HUES48 (cell line): Measurements from ENCODE around the gene TRPM5.

Experiments
- H3K27ac ChIP-seq: one replicate; pipeline ENCODE4 v1.7.0; 2013; ENCODE audit warnings: low read depth, low read length, inconsistent platforms
- H3K27me3 ChIP-seq: 2 replicates; pipeline ENCODE4 v1.6.1; 2013; ENCODE audit warnings: mild to moderate bottlenecking, low read length; ENCODE audit not compliant: control insufficient read depth, insufficient read depth
- H3K36me3 ChIP-seq: 2 replicates; pipeline ENCODE4 v1.6.1; 2013; ENCODE audit warnings: low read length; ENCODE audit not compliant: control insufficient read depth, insufficient read depth
- H3K4me1 ChIP-seq: 2 replicates; pipeline ENCODE4 v1.6.1; 2013; ENCODE audit warnings: mild to moderate bottlenecking, low read length; ENCODE audit not compliant: control insufficient read depth, insufficient read depth
- H3K4me3 ChIP-seq: 2 replicates; pipeline ENCODE4 v1.5.1; 2013; ENCODE audit warnings: mild to moderate bottlenecking, low read depth, low read length
- H3K9ac ChIP-seq: 2 replicates; pipeline ENCODE4 v1.6.1; 2013; ENCODE audit warnings: mild to moderate bottlenecking, low read depth, low read length, moderate library complexity
- H3K9me3 ChIP-seq: 2 replicates; pipeline ENCODE4 v1.6.1; 2013; ENCODE audit warnings: low read length; ENCODE audit not compliant: control insufficient read depth, insufficient read depth

TRPM5 gene

GRCh38 chr11:2423157-2424025 lies 20.9 kb downstream of the TRPM5 start:
- Histone ChIP-seq H3K27ac (no peak overlapping the region), H3K9me3 (no peaks in the 10 kb centered on the region), H3K4me3 (no peak overlapping the region), H3K36me3 (no peaks in the 10 kb centered on the region), H3K9ac (no peak overlapping the region), H3K27me3 (no peaks in the 10 kb centered on the region), H3K4me1 (no peaks in the 10 kb centered on the region)

GRCh38 chr11:2422461-2423156 lies 21.7 kb downstream of the TRPM5 start:
- H3K9ac ChIP-seq = no peak overlapping the region
- no peaks in the 10 kb centered on the region for H3K36me3 ChIP-seq
- H3K4me1 ChIP-seq = no peaks in the 10 kb centered on the region
- no peak overlapping the region for H3K4me3 ChIP-seq
- no peaks in the 10 kb centered on the region for H3K27me3 ChIP-seq
- no peak overlapping the region for H3K27ac ChIP-seq
- H3K9me3 ChIP-seq = no peaks in the 10 kb centered on the region

GRCh38 chr11:2421996-2422395 lies 22.3 kb downstream of the TRPM5 start:
- Histone ChIP-seq H3K9me3 (no peaks in the 10 kb centered on the region), H3K9ac (no peak overlapping the region), H3K4me3 (no peak overlapping the region), H3K27ac (no peak overlapping the region), H3K36me3 (no peaks in the 10 kb centered on the region), H3K4me1 (no peaks in the 10 kb centered on the region), H3K27me3 (no peaks in the 10 kb centered on the region)

GRCh38 chr11:2421226-2421994 lies 22.9 kb downstream of the TRPM5 start:
- no peak overlapping the region for H3K4me3 ChIP-seq
- H3K27me3 ChIP-seq = no peaks in the 10 kb centered on the region
- H3K4me1 ChIP-seq = no peaks in the 10 kb centered on the region
- no peak overlapping the region for H3K9ac ChIP-seq
- H3K36me3 ChIP-seq = no peaks in the 10 kb centered on the region
- no peak overlapping the region for H3K27ac ChIP-seq
- H3K9me3 ChIP-seq = no peaks in the 10 kb centered on the region

GRCh38 chr11:2420502-2421225 lies 23.6 kb downstream of the TRPM5 start:
- Histone ChIP-seq H3K4me1 (no peaks in the 10 kb centered on the region), H3K27ac (no peak overlapping the region), H3K27me3 (no peaks in the 10 kb centered on the region)

GRCh38 chr11:2419638-2420501 lies 24.4 kb downstream of the TRPM5 start:
- H3K4me3 ChIP-seq = no peak overlapping the region
- H3K4me1 ChIP-seq = no peaks in the 10 kb centered on the region
- H3K27ac ChIP-seq = no peak overlapping the region
- no peaks in the 10 kb centered on the region for H3K9me3 ChIP-seq
- no peaks in the 10 kb centered on the region for H3K36me3 ChIP-seq
- no peaks in the 10 kb centered on the region for H3K27me3 ChIP-seq
- no peak overlapping the region for H3K9ac ChIP-seq

More at GRCh38 chr11:2420502-2421225, 23.6 kb downstream of the TRPM5 start:
- Histone ChIP-seq H3K9ac (no peak overlapping the region), H3K4me3 (no peak overlapping the region), H3K36me3 (no peaks in the 10 kb centered on the region), H3K9me3 (no peaks in the 10 kb centered on the region)

- no peak overlapping the region for H3K9ac ChIP-seq
Observed at GRCh38 chr11:2418693-2419360, 25.5 kb downstream of the TRPM5 start.

GRCh38 chr11:2417856-2418692 lies 26.2 kb downstream of the TRPM5 start:
- no peak overlapping the region for H3K27ac ChIP-seq
- H3K4me1 ChIP-seq = no peaks in the 10 kb centered on the region
- H3K27me3 ChIP-seq = no peaks in the 10 kb centered on the region
- no peaks in the 10 kb centered on the region for H3K36me3 ChIP-seq
- no peak overlapping the region for H3K9ac ChIP-seq
- no peak overlapping the region for H3K4me3 ChIP-seq
- no peaks in the 10 kb centered on the region for H3K9me3 ChIP-seq

More at GRCh38 chr11:2418693-2419360, 25.5 kb downstream of the TRPM5 start:
- Histone ChIP-seq H3K27me3 (no peaks in the 10 kb centered on the region), H3K36me3 (no peaks in the 10 kb centered on the region), H3K9me3 (no peaks in the 10 kb centered on the region), H3K27ac (no peak overlapping the region), H3K4me3 (no peak overlapping the region), H3K4me1 (no peaks in the 10 kb centered on the region)

- no peaks in the 10 kb centered on the region for H3K9me3 ChIP-seq
- no peak overlapping the region for H3K27ac ChIP-seq
- H3K9ac ChIP-seq = no peak overlapping the region
- H3K27me3 ChIP-seq = no peaks in the 10 kb centered on the region
- H3K36me3 ChIP-seq = no peaks in the 10 kb centered on the region
- no peak overlapping the region for H3K4me3 ChIP-seq
- H3K4me1 ChIP-seq = no peaks in the 10 kb centered on the region
Observed at GRCh38 chr11:2416765-2417164, 27.5 kb downstream of the TRPM5 start.
